OCI-LY1 (cell line): ENCODE data around the gene GRPR.

Experiments
- H2AFZ ChIP-seq: fragments of 200-600 bp; sonication (generic), shearing (Covaris generic); 2 replicates; pipeline ENCODE4 v1.6.0; 2014; ENCODE audit warnings: antibody characterized with exemption, mild to moderate bottlenecking, low read length
- H3F3A ChIP-seq: fragments of 200-600 bp; sonication (generic), shearing (Covaris generic); 2 replicates; pipeline ENCODE4 v1.6.0; 2014; ENCODE audit warnings: mild to moderate bottlenecking, antibody characterized with exemption, low read length, moderate library complexity; ENCODE audit not compliant: insufficient read depth
- H3K27ac ChIP-seq: fragments of 200-600 bp; sonication (generic); 2 replicates; pipeline ENCODE4 v1.5.1; 2014; ENCODE audit warnings: low read length, mixed run types, mild to moderate bottlenecking, low read depth; ENCODE audit not compliant: poor library complexity, severe bottlenecking
- H3K27me3 ChIP-seq: fragments of 200-600 bp; sonication (generic); 2 replicates; pipeline ENCODE4 v1.6.0; 2014; ENCODE audit warnings: antibody characterized with exemption, mild to moderate bottlenecking, low read length, moderate library complexity; ENCODE audit not compliant: insufficient read depth
- H3K36me3 ChIP-seq: fragments of 200-600 bp; sonication (generic); 2 replicates; pipeline ENCODE4 v1.6.1; 2014; ENCODE audit warnings: mild to moderate bottlenecking, antibody characterized with exemption, low read length, moderate library complexity, mixed read lengths; ENCODE audit not compliant: insufficient read depth
- H3K4me1 ChIP-seq: fragments of 200-600 bp; sonication (generic); 2 replicates; pipeline ENCODE4 v1.5.1; 2014; ENCODE audit warnings: mild to moderate bottlenecking, low read length, moderate library complexity; ENCODE audit not compliant: insufficient read depth, severe bottlenecking
- H3K4me2 ChIP-seq: fragments of 200-600 bp; sonication (generic), shearing (Covaris generic); 2 replicates; pipeline ENCODE4 v1.6.1; 2014; ENCODE audit warnings: low read length
- H3K4me3 ChIP-seq: fragments of 200-600 bp; sonication (generic); 2 replicates; pipeline ENCODE4 v1.5.1; 2014; ENCODE audit warnings: low read length, low read depth, mild to moderate bottlenecking, mixed read lengths; ENCODE audit not compliant: poor library complexity, severe bottlenecking
- H3K79me2 ChIP-seq: fragments of 200-600 bp; shearing (Covaris generic); 2 replicates; pipeline ENCODE4 v1.6.1; 2016; ENCODE audit warnings: mixed run types, low read length, mixed read lengths; ENCODE audit not compliant: insufficient read depth
- H3K9ac ChIP-seq: fragments of 200-600 bp; sonication (generic), shearing (Covaris generic); 2 replicates; pipeline ENCODE4 v1.6.1; 2014; ENCODE audit warnings: mild to moderate bottlenecking, low read length, mixed read lengths
- H3K9me2 ChIP-seq: fragments of 200-600 bp; sonication (generic), shearing (Covaris generic); 2 replicates; pipeline ENCODE4 v1.6.1; 2014; ENCODE audit warnings: low read depth, mild to moderate bottlenecking, low read length, mixed read lengths
- H3K9me3 ChIP-seq: fragments of 200-600 bp; shearing (Covaris generic); 2 replicates; pipeline ENCODE4 v1.6.1; 2014; ENCODE audit warnings: low read length, mixed read lengths
- H4K20me1 ChIP-seq: fragments of 200-600 bp; sonication (generic), shearing (Covaris generic); 2 replicates; pipeline ENCODE4 v1.6.0; 2016; ENCODE audit warnings: mild to moderate bottlenecking, low read length; ENCODE audit not compliant: insufficient read depth
- EZH2 ChIP-seq: fragments of 200-600 bp; sonication (generic), shearing (Covaris generic); IDR thresholded peaks from 2 replicates; pipeline ENCODE4 v1.8.0; 2017; ENCODE audit warnings: borderline replicate concordance, mixed run types, mild to moderate bottlenecking, antibody characterized with exemption, low read length, moderate library complexity, mixed read lengths
- TF ChIP-seq, protein P1 (sequence below): fragments of 200-600 bp; sonication (generic), shearing (Covaris generic); IDR thresholded peaks from 2 replicates; pipeline ENCODE4 v1.5.1; 2017; ENCODE audit warnings: mild to moderate bottlenecking, antibody characterized with exemption, low read length, moderate library complexity, mixed read lengths

Gene GRPR

DNA sequence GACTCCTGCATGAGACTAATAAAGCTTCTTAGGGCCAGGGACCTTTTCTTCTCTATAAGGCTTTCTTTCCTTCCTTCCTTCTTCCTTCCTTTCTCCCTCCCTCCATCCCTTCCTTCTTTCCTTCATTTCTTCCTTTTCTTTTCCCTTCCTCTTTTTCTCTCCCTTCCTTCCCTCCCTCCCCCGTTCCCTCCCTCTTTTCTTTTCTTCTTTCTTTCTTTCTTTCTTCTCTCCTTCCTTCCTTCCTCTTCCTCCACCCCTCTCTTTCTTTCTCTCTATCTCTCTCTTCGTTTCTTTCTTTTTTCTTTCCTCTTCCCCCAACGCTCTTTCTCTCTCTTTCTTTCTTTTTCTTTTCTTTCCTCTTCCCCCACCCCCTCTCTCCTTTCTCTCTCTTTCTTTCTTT, 41.4 kb downstream of the GRPR start:
- no peaks in the 10 kb centered on the region for H3K79me2 ChIP-seq
- H3K9ac ChIP-seq, result no peak overlapping the region
- no peaks in the 10 kb centered on the region for H3K4me1 ChIP-seq
- no peak overlapping the region for H3K4me2 ChIP-seq
- H3K27ac ChIP-seq, result no peak overlapping the region
- no peaks in the 10 kb centered on the region for H3K36me3 ChIP-seq
- no peak overlapping the region for H3K4me3 ChIP-seq
- no peaks in the 10 kb centered on the region for H3K27me3 ChIP-seq
- no peaks in the 10 kb centered on the region for H3F3A ChIP-seq
- no peaks in the 10 kb centered on the region for H4K20me1 ChIP-seq
- no peaks in the 10 kb centered on the region for H3K9me2 ChIP-seq
- H3K9me3 ChIP-seq, result no peaks in the 10 kb centered on the region
- no peak for TF ChIP-seq EZH2
- TF ChIP-seq, protein P1, sequence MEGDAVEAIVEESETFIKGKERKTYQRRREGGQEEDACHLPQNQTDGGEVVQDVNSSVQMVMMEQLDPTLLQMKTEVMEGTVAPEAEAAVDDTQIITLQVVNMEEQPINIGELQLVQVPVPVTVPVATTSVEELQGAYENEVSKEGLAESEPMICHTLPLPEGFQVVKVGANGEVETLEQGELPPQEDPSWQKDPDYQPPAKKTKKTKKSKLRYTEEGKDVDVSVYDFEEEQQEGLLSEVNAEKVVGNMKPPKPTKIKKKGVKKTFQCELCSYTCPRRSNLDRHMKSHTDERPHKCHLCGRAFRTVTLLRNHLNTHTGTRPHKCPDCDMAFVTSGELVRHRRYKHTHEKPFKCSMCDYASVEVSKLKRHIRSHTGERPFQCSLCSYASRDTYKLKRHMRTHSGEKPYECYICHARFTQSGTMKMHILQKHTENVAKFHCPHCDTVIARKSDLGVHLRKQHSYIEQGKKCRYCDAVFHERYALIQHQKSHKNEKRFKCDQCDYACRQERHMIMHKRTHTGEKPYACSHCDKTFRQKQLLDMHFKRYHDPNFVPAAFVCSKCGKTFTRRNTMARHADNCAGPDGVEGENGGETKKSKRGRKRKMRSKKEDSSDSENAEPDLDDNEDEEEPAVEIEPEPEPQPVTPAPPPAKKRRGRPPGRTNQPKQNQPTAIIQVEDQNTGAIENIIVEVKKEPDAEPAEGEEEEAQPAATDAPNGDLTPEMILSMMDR, result no peak
- H2AFZ ChIP-seq, result no peak overlapping the region

DNA sequence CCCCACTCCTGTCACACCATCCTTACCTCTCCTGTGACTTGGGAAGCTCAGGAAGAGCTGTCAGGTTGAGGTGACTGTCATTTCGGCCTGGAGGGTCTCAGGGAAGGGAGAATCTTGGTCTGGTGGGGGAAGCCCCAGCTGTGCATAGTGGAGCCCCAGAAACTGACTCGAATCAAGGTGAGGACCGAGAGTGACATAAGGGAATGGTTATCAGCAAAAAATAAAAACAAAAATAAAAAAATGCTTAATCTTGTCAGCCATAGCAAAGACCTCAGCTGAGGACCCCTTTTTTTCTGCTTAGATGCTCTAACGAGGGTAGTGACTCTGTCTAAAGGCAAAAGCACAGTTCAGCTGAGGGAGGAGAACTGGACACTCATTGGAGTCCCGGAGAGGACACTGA, 43.8 kb downstream of the GRPR start, which contains the start of gene MAGEB17:
TSS of gene MAGEB17 (plus strand) at position 301 of the 400 bp plus-strand sequence. CDS start 2,902 bp downstream, outside the sequence.
- H3K9me3 ChIP-seq, result no peaks in the 10 kb centered on the region
- TF ChIP-seq, protein P1, result no peak
- no peak for TF ChIP-seq EZH2
- no peaks in the 10 kb centered on the region for H3K27me3 ChIP-seq
- no peaks in the 10 kb centered on the region for H3K36me3 ChIP-seq
- no peaks in the 10 kb centered on the region for H3K9me2 ChIP-seq
- H3K4me3 ChIP-seq, result no peak within 1 kb of the TSS
- no peaks in the 10 kb centered on the region for H3K4me1 ChIP-seq
- H4K20me1 ChIP-seq, result no peaks in the 10 kb centered on the region
- H3F3A ChIP-seq, result no peaks in the 10 kb centered on the region
- H2AFZ ChIP-seq, result no peak within 1 kb of the TSS
- H3K9ac ChIP-seq, result no peak within 1 kb of the TSS
- no peak within 1 kb of the TSS for H3K27ac ChIP-seq
- no peaks in the 10 kb centered on the region for H3K79me2 ChIP-seq
- no peak within 1 kb of the TSS for H3K4me2 ChIP-seq

- Histone ChIP-seq H3F3A (no peaks in the 10 kb centered on the region), H3K27ac (no peak overlapping the region), H3K9ac (no peak overlapping the region), H4K20me1 (no peaks in the 10 kb centered on the region), H3K4me2 (no peak overlapping the region), H3K36me3 (no peaks in the 10 kb centered on the region), H2AFZ (no peak overlapping the region), H3K9me3 (no peaks in the 10 kb centered on the region), H3K9me2 (no peaks in the 10 kb centered on the region), H3K27me3 (no peaks in the 10 kb centered on the region), H3K4me1 (no peaks in the 10 kb centered on the region), H3K79me2 (no peaks in the 10 kb centered on the region), H3K4me3 (no peak overlapping the region)
- no peak for TF ChIP-seq EZH2
- TF ChIP-seq, protein P1, result no peak
These were observed 47.7 kb downstream of the GRPR start for GRCh38 chrX:16171039-16171438.
